Measurements from ENCODE around the gene NUP188. TPM values are rescaled to one million over a fixed set of nuclear protein-coding genes. Genes with fewer than 3 reads are reported as not detected.
A peak's percentile ranks its signal among the peaks of the same experiment; 100 is the strongest.
"Not testable (repeated sequence)": the region's sequence is repeated elsewhere in the genome, so short reads cannot be mapped to it uniquely, and the experiment has no call there.

The NUP188 gene
- total and polyA plus RNA-seq, 4 donors: 30.3 to 43.6 (median 32.5) TPM

DNA sequence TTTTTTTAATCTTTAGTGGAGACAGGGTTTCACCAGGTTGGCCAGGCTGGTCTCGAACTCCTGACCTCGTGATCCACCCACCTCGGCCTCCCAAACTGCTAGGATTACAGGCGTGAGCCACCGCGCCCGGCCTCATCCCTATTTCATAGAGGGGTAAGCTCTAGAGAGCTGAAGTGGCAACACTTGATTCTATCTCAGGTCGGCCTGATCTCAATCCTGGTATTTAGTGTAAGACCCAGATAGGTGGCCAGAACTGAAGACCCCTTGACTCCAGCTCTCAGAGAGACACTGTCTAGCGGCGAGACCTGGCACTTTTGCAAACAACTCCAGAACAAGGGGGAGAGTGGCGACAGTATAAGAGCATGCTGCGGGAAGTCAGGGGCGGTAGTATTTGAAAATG, 88.3 kb downstream of the NUP188 start:
- Histone ChIP-seq H3K4me1 (ENCODE audit: control insufficient read depth, insufficient read depth, low read length) (peaks cover 21% of the 10 kb centered on the region), H3K4me3 (ENCODE audit: low read depth, low read length) (peak overlapping the region; percentile 44), H3K27ac (ENCODE audit: low read depth, low read length) (peak overlapping the region; percentile 77)
- DNase-seq (ENCODE audit: low read depth in 4 of 6, low spot score in 6 of 6); H3K27me3 ChIP-seq (ENCODE audit: control insufficient read depth, insufficient read depth, low read length); H3K36me3 ChIP-seq (ENCODE audit: control insufficient read depth, insufficient read depth, low read length); H3K9me3 ChIP-seq (ENCODE audit: control insufficient read depth, insufficient read depth, low read length): not testable (repeated sequence)
- WGBS (ENCODE audit: insufficient coverage): 35% methylated on average over 8 of the region's 13 CpGs

DNA sequence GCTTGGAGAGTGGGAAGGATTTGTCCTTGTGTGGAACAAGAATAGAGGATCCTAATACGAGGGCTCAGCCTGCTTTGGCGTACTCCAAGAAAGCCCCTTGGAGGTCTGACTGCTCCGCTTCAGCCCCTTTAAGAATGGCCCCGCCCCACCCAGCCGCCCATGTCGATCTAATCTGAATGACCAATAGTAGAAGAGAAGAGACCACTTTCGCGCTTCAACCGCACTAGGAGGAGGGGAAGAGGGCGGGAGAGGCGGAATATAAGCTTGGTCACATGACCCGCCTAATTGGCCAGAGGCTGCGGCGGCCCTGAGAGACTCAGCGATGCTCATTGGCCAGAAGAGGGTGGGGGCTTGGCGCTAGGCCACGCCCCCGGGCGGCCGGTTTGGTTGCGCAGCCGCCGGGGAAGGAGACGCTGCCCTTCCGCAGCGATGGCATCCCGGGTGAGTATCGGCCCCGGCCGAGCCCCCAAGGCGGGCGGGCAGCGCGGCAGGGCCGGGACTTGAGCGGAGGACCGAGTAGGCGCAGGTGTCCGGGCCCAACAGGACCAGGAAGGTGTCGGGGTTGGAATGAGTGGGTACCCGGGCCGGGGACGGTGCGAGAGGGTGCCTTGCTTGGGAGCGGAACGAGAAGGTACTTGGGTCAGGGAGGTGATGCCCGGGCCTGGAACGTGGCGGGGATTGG, 88.9 kb downstream of the NUP188 start, which contains the start of gene MIGA2:
Gene MIGA2, plus strand, starts transcription at position 386 of the 682 bp plus-strand sequence. CDS start 3,969 bp downstream, outside the sequence.
- Histone ChIP-seq H3K4me3 (ENCODE audit: low read depth, low read length) (peak within 1 kb of the TSS; percentile 95), H3K36me3 (ENCODE audit: control insufficient read depth, insufficient read depth, low read length) (peaks cover 15% of the 10 kb centered on the region), H3K9me3 (ENCODE audit: control insufficient read depth, insufficient read depth, low read length) (no peaks in the 10 kb centered on the region), H3K4me1 (ENCODE audit: control insufficient read depth, insufficient read depth, low read length) (peaks cover 21% of the 10 kb centered on the region), H3K27me3 (ENCODE audit: control insufficient read depth, insufficient read depth, low read length) (no peaks in the 10 kb centered on the region), H3K27ac (ENCODE audit: low read depth, low read length) (peak within 1 kb of the TSS; percentile 77)
- WGBS (ENCODE audit: insufficient coverage): under 1% methylated on average over 48 of the region's 49 CpGs
- DNase-seq (ENCODE audit: low read depth in 4 of 6, low spot score in 6 of 6): peak; percentile 94 to 100 (median 97)

DNA sequence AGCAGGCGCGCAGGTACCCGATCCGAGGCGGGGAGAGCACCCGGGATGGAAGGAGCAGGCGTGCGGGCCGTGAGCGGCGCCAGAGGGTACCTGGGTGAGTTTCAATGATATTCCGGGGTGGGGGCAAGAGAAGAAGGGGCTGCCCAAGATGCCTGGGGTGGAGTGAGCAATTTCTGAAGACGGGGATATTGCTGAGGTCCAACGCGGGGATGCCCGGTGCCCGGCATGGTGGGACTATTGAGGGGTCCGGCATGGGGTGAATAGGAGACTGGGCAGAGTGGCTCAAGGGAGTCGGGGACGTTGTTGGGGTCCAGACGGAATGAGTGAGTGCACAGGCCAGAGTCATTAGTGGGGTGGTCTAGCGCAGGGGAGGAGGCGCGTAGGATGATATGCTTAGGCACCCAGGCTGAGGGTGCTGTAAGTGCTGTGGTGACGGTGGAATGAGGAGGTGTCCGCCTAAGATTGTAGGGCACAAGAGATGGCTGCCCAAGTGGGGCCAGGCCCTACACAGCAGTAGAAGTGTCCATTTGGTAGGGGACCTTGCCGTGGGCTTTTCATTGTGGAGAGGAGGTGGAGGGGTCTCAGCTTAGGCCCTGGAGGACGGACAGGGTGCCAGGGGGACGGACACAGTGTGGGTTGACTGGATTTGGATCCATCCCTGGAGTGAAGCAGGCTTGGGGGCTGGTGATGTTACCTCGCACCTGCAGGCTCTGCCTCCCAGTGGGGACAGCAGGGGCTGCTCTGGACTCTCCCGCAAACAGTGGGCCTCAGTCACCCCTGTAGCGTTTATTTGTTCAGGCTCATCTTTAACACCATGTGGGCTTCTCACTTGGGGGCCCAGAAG, 89.6 kb downstream of the NUP188 start:
- H3K4me1 ChIP-seq (ENCODE audit: control insufficient read depth, insufficient read depth, low read length): peaks cover 21% of the 10 kb centered on the region
- H3K27ac ChIP-seq (ENCODE audit: low read depth, low read length): peak overlapping the region; percentile 62
- 9% methylated on average over 32 of the region's 32 CpGs for WGBS (ENCODE audit: insufficient coverage)

DNA sequence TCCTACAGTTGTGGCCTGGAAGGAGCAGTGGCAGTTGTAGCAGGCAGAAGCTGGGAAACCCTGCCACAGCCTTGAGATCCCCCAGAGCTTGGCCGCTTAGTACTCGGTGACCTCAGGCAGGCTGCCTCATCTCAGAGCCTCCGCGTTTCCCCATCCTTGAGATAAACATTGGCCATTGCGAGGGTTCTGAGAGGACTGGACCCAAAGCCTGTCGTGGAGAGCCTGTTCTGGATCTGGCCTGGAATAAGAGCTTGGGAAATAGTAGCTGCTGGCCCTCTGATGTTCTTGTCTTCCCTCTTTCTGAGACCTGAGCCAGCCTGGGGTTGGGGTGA, 90.2 kb downstream of the NUP188 start:
- Histone ChIP-seq H3K4me3 (ENCODE audit: low read depth, low read length) (peak overlapping the region; percentile 95), H3K9me3 (ENCODE audit: control insufficient read depth, insufficient read depth, low read length) (no peaks in the 10 kb centered on the region), H3K4me1 (ENCODE audit: control insufficient read depth, insufficient read depth, low read length) (peaks cover 21% of the 10 kb centered on the region), H3K27me3 (ENCODE audit: control insufficient read depth, insufficient read depth, low read length) (no peaks in the 10 kb centered on the region), H3K27ac (ENCODE audit: low read depth, low read length) (no peak overlapping the region), H3K36me3 (ENCODE audit: control insufficient read depth, insufficient read depth, low read length) (peaks cover 29% of the 10 kb centered on the region)
- 66% methylated on average over 5 of the region's 6 CpGs for WGBS (ENCODE audit: insufficient coverage)
- DNase-seq (ENCODE audit: low read depth in 4 of 6, low spot score in 6 of 6): no peak

More for the DNA sequence above, 89.6 kb downstream of the NUP188 start:
- no peak for DNase-seq (ENCODE audit: low read depth in 4 of 6, low spot score in 6 of 6)
- H3K9me3 ChIP-seq (ENCODE audit: control insufficient read depth, insufficient read depth, low read length): no peaks in the 10 kb centered on the region
- H3K4me3 ChIP-seq (ENCODE audit: low read depth, low read length): peak overlapping the region; percentile 95
- peaks cover 23% of the 10 kb centered on the region for H3K36me3 ChIP-seq (ENCODE audit: control insufficient read depth, insufficient read depth, low read length)
- no peaks in the 10 kb centered on the region for H3K27me3 ChIP-seq (ENCODE audit: control insufficient read depth, insufficient read depth, low read length)

DNA sequence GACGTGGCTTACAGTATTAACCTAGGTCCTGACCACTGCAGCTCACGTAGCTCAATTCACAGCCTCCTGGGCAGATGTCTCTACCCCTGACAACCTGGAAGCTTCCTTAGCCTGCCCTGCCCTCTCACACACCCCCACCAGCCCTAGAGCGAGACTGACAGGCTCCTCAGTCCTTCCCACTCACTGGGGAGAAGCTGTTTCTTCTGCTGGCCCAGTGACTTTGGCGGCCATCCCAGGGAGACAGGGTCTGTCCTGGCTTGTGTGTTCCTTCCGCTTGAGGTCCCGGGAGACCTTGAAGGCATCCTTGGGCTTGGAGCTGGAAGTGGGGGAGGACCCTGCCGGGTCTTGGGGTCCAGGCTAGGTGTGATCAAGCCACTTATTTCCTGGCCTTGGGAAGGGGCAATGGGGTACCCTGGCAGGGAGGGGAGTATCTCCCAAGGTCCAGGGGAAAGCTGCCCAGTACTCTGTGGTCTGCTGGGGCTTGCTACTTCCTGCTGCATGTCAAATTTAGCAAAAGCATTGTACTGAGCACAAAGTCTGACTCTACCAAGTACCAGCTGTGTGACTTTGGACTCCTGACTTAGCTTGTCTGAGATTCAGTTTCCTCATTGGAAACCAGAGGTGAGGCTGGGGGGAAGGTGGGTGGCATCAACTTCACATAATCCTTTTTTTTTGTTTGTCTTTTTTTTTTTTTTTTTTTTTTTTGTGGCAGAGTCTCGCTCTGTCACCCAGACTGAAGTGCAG, 90.8 kb downstream of the NUP188 start:
- 90% methylated on average over 5 of the region's 8 CpGs for WGBS (ENCODE audit: insufficient coverage)
- peak in 1 of 6 donors; percentile 43 for DNase-seq (ENCODE audit: low read depth in 4 of 6, low spot score in 6 of 6)
- Histone ChIP-seq H3K9me3 (ENCODE audit: control insufficient read depth, insufficient read depth, low read length) (no peaks in the 10 kb centered on the region), H3K27me3 (ENCODE audit: control insufficient read depth, insufficient read depth, low read length) (no peaks in the 10 kb centered on the region), H3K4me3 (ENCODE audit: low read depth, low read length) (no peak overlapping the region), H3K4me1 (ENCODE audit: control insufficient read depth, insufficient read depth, low read length) (peaks cover 21% of the 10 kb centered on the region), H3K36me3 (ENCODE audit: control insufficient read depth, insufficient read depth, low read length) (peaks cover 33% of the 10 kb centered on the region), H3K27ac (ENCODE audit: low read depth, low read length) (no peak overlapping the region)

DNA sequence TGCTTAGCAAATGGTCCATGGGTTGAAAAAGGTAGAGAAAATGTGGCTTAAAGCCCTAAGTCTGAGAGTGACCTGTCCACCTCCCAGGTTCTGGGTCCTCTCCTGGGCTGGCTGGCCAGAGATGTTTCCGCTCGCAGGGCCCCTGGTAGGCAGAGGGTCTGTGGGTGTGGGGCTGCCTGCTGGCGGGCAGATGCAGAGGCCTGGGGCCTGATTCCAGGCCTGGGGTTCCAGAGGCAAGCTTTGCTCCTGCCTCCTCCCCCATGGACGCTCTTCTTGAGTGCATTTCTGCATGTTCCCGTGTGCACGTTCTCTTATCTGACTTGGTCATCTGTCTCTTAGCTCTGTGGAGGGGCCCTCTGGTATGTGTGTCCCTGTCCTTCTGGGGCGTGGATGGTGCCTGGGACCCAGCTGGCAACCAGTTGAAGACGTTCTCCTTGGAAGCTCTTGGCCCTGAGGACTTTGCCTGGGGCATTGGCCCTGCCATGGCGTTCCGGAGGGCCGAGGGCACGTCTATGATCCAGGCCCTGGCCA, 92.7 kb downstream of the NUP188 start:
- H3K36me3 ChIP-seq (ENCODE audit: control insufficient read depth, insufficient read depth, low read length): peaks cover 52% of the 10 kb centered on the region
- H3K4me1 ChIP-seq (ENCODE audit: control insufficient read depth, insufficient read depth, low read length): peaks cover 21% of the 10 kb centered on the region
- no peak overlapping the region for H3K4me3 ChIP-seq (ENCODE audit: low read depth, low read length)
- no peak for DNase-seq (ENCODE audit: low read depth in 4 of 6, low spot score in 6 of 6)
- H3K27ac ChIP-seq (ENCODE audit: low read depth, low read length): no peak overlapping the region
- H3K9me3 ChIP-seq (ENCODE audit: control insufficient read depth, insufficient read depth, low read length): no peaks in the 10 kb centered on the region
- no peaks in the 10 kb centered on the region for H3K27me3 ChIP-seq (ENCODE audit: control insufficient read depth, insufficient read depth, low read length)
- WGBS (ENCODE audit: insufficient coverage): 91% methylated on average over 12 of the region's 12 CpGs

DNA sequence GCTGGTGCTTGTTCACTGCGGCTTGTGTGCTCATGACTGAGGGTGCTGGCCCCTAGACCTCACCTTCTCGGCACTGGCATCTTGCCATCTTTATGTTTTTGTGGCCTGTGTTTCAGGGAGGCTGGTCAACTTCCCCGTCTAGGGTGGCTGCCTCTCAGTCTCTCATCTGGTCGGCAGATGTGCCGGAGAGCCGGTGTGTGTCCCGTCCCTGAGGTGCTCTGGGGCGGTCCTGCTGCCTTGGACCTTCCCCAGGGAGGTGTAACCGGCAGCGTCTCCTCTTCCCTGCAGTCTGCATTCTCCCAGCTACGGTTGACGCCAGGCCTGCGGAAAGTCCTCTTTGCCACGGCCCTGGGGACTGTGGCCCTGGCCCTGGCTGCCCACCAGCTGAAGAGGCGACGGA, 94.5 kb downstream of the NUP188 start:
- Histone ChIP-seq H3K36me3 (ENCODE audit: control insufficient read depth, insufficient read depth, low read length) (peaks cover 69% of the 10 kb centered on the region), H3K27ac (ENCODE audit: low read depth, low read length) (no peak overlapping the region), H3K9me3 (ENCODE audit: control insufficient read depth, insufficient read depth, low read length) (no peaks in the 10 kb centered on the region), H3K4me3 (ENCODE audit: low read depth, low read length) (no peak overlapping the region), H3K4me1 (ENCODE audit: control insufficient read depth, insufficient read depth, low read length) (peaks cover 15% of the 10 kb centered on the region), H3K27me3 (ENCODE audit: control insufficient read depth, insufficient read depth, low read length) (no peaks in the 10 kb centered on the region)
- 84% methylated on average over 14 of the region's 16 CpGs for WGBS (ENCODE audit: insufficient coverage)
- no peak for DNase-seq (ENCODE audit: low read depth in 4 of 6, low spot score in 6 of 6)

DNA sequence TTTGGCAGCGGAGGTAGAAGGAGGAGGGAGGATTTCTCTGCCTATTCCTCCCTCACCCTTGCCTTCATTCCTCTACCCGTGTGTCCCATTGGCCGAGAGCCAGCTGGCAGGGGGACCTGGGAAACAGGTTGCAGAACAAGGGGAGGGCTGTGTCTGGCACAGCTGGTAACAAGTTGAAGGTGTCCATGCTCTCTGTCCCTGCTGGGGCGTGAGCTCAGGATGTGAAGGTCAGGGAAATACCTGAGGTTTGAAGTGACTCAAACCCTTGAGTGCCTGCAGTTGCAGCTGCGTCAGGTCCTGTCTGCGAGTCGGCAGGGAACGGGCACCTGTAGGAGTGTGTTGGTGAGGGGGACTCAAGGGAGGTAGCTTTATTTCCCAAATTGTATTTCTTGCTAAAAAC, 105.1 kb downstream of the NUP188 start:
- Histone ChIP-seq H3K9me3 (ENCODE audit: control insufficient read depth, insufficient read depth, low read length) (no peaks in the 10 kb centered on the region), H3K4me3 (ENCODE audit: low read depth, low read length) (no peak overlapping the region), H3K27ac (ENCODE audit: low read depth, low read length) (no peak overlapping the region), H3K36me3 (ENCODE audit: control insufficient read depth, insufficient read depth, low read length) (peaks cover 65% of the 10 kb centered on the region), H3K27me3 (ENCODE audit: control insufficient read depth, insufficient read depth, low read length) (no peaks in the 10 kb centered on the region), H3K4me1 (ENCODE audit: control insufficient read depth, insufficient read depth, low read length) (no peaks in the 10 kb centered on the region)
- no peak for DNase-seq (ENCODE audit: low read depth in 4 of 6, low spot score in 6 of 6)
- 57% methylated on average over 1 of the region's 8 CpGs for WGBS (ENCODE audit: insufficient coverage)

DNA sequence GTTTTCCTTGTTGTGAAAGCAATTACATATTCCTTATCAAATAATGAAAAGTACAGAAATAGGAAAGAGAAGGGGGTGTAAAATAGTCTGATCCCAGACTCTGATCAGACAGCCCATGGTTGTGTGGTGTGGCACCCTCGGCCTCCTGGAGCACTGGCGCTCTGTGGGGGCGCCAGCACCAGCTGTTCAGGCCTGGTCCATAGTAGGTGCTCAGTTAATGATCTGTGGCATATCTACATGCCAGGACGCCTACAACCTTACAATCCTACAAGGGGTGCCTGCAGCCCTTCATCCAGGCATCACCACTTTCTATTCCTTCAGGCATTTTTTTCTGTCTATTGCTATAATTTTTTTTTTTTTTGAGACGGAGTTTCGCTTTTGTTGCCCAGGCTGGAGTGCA, 105.5 kb downstream of the NUP188 start:
- Histone ChIP-seq H3K4me3 (ENCODE audit: low read depth, low read length) (no peak overlapping the region), H3K9me3 (ENCODE audit: control insufficient read depth, insufficient read depth, low read length) (no peaks in the 10 kb centered on the region), H3K27ac (ENCODE audit: low read depth, low read length) (no peak overlapping the region), H3K4me1 (ENCODE audit: control insufficient read depth, insufficient read depth, low read length) (no peaks in the 10 kb centered on the region), H3K27me3 (ENCODE audit: control insufficient read depth, insufficient read depth, low read length) (no peaks in the 10 kb centered on the region), H3K36me3 (ENCODE audit: control insufficient read depth, insufficient read depth, low read length) (peaks cover 60% of the 10 kb centered on the region)
- WGBS (ENCODE audit: insufficient coverage): 100% methylated on average over 3 of the region's 6 CpGs
- no peak for DNase-seq (ENCODE audit: low read depth in 4 of 6, low spot score in 6 of 6)
